ENCODE data around the gene RORB. TPM values are rescaled to one million over a fixed set of nuclear protein-coding genes. Genes with fewer than 3 reads are reported as not detected.

RORB gene
- total RNA-seq, 1 donor from 2014 or later = under 0.01 TPM

DNA sequence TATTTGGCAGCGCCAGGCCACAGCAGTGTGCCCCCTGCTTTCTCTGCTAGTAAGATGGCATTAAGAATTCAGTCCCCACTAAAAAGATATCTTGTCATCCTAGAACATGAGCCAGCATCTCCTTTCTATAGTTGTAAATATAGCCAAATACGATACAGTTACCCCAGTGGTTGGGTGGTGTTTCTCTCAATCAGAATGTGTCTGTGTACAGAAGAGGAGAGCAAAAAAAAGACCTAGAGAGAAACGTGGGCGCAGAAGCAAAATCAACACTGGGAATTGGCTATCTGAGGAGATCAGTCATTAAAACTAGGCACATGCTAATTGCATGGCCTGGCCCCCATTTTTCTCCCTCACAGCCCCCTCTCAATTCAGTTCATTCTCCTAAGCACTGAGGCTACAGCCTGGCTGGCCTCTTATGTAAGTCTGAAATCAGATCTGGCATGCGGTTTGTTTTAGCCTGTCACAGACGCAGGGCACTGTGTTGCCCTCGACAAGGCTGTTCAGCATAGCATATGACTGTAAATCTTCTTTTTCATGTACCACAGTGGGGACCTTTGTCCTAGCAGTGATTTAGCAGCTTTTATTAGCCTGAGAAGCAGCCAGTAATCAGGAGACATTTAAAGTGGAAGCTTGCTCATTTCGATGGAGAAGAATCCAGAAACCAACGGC, 57.8 kb downstream of the RORB start:
- Histone ChIP-seq H3K27me3 (ENCODE audit: control insufficient read depth, insufficient read depth, low read length) (no peaks in the 10 kb centered on the region), H3K36me3 (ENCODE audit: control insufficient read depth, insufficient read depth, low read length) (no peaks in the 10 kb centered on the region), H3K4me3 (ENCODE audit: low read depth, low read length) (no peak overlapping the region)
- TF ChIP-seq, protein P1, sequence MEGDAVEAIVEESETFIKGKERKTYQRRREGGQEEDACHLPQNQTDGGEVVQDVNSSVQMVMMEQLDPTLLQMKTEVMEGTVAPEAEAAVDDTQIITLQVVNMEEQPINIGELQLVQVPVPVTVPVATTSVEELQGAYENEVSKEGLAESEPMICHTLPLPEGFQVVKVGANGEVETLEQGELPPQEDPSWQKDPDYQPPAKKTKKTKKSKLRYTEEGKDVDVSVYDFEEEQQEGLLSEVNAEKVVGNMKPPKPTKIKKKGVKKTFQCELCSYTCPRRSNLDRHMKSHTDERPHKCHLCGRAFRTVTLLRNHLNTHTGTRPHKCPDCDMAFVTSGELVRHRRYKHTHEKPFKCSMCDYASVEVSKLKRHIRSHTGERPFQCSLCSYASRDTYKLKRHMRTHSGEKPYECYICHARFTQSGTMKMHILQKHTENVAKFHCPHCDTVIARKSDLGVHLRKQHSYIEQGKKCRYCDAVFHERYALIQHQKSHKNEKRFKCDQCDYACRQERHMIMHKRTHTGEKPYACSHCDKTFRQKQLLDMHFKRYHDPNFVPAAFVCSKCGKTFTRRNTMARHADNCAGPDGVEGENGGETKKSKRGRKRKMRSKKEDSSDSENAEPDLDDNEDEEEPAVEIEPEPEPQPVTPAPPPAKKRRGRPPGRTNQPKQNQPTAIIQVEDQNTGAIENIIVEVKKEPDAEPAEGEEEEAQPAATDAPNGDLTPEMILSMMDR (IDR thresholded peaks at IDR 0.05; ENCODE audit: insufficient read depth, low read length, severe bottlenecking) = no peak
- FAIRE-seq = no peak
- no peak for DNase-seq (ENCODE audit: low read depth)

- no peak for FAIRE-seq
- H3K4me3 ChIP-seq (ENCODE audit: low read depth, low read length) = no peak overlapping the region
- H3K27me3 ChIP-seq (ENCODE audit: control insufficient read depth, insufficient read depth, low read length) = no peaks in the 10 kb centered on the region
- TF ChIP-seq, protein P1 (IDR thresholded peaks at IDR 0.05; ENCODE audit: insufficient read depth, low read length, severe bottlenecking) = no peak
- no peak for DNase-seq (ENCODE audit: low read depth)
- H3K36me3 ChIP-seq (ENCODE audit: control insufficient read depth, insufficient read depth, low read length) = no peaks in the 10 kb centered on the region
These were observed 58.4 kb downstream of the RORB start for GRCh38 chr9:74555565-74555964.

- TF ChIP-seq, protein P1 (IDR thresholded peaks at IDR 0.05; ENCODE audit: insufficient read depth, low read length, severe bottlenecking) = no peak
- no peaks in the 10 kb centered on the region for H3K36me3 ChIP-seq (ENCODE audit: control insufficient read depth, insufficient read depth, low read length)
- FAIRE-seq = no peak
- peak; percentile 85 for DNase-seq (ENCODE audit: low read depth)
- H3K27me3 ChIP-seq (ENCODE audit: control insufficient read depth, insufficient read depth, low read length) = no peaks in the 10 kb centered on the region
- H3K4me3 ChIP-seq (ENCODE audit: low read depth, low read length) = no peak overlapping the region
These were observed 59.5 kb downstream of the RORB start for GRCh38 chr9:74556685-74557084.

- no peak for DNase-seq (ENCODE audit: low read depth)
- TF ChIP-seq, protein P1 (IDR thresholded peaks at IDR 0.05; ENCODE audit: insufficient read depth, low read length, severe bottlenecking) = no peak
- FAIRE-seq = no peak
- Histone ChIP-seq H3K27me3 (ENCODE audit: control insufficient read depth, insufficient read depth, low read length) (no peaks in the 10 kb centered on the region), H3K36me3 (ENCODE audit: control insufficient read depth, insufficient read depth, low read length) (no peaks in the 10 kb centered on the region), H3K4me3 (ENCODE audit: low read depth, low read length) (no peak overlapping the region)
These were observed 60.4 kb downstream of the RORB start for GRCh38 chr9:74557571-74557970.

- Histone ChIP-seq H3K4me3 (ENCODE audit: low read depth, low read length) (no peak overlapping the region), H3K36me3 (ENCODE audit: control insufficient read depth, insufficient read depth, low read length) (no peaks in the 10 kb centered on the region), H3K27me3 (ENCODE audit: control insufficient read depth, insufficient read depth, low read length) (no peaks in the 10 kb centered on the region)
- no peak for DNase-seq (ENCODE audit: low read depth)
- TF ChIP-seq, protein P1 (IDR thresholded peaks at IDR 0.05; ENCODE audit: insufficient read depth, low read length, severe bottlenecking) = no peak
- FAIRE-seq = no peak
These were observed 65.5 kb downstream of the RORB start for GRCh38 chr9:74562611-74563010.

Measured in bronchial epithelial cell (primary cell).